H1 (cell line): Measurements from ENCODE around the gene MCM3. TPM values are rescaled to one million over a fixed set of nuclear protein-coding genes. Genes with fewer than 3 reads are reported as not detected.

ENCODE experiments used
- CTCF ChIA-PET: fragments of 300-600 bp; sonication (Branson Sonifier 250); formaldehyde crosslinking; loops from one replicate; lab custom pipeline; 2021; ENCODE audit not compliant: partially characterized antibody; lab: Charles Lee
- POLR2A ChIA-PET: fragments of 300-600 bp; sonication (Branson Sonifier 250); formaldehyde crosslinking; loops from one replicate; lab custom pipeline; 2021; ENCODE audit warnings: inconsistent platforms; ENCODE audit not compliant: partially characterized antibody; lab: Charles Lee
- DNase-seq, 2 experiments: peaks; one replicate each; pipeline versions ENCODE4 v3.0.0 to v3.0.0-alpha.2; 2010 to 2022; ENCODE audit warnings: low spot score in 2 of 2, low read depth in 1 of 2, mixed read lengths in 1 of 2
- FAIRE-seq: peaks from 2 replicates; lab custom pipeline; 2011; peaks lifted over from hg19 to GRCh38; lab: Jason Lieb, UNC
- H2AFZ ChIP-seq: 2 replicates; pipeline ENCODE4 v1.8.1; 2012; ENCODE audit warnings: low read length, inconsistent platforms
- H2AK5ac ChIP-seq: 2 replicates; pipeline ENCODE4 v1.6.1; 2013; ENCODE audit warnings: low read depth, low read length
- H2BK120ac ChIP-seq: replicated peaks from 2 replicates; pipeline ENCODE3; 2013; ENCODE audit warnings: low read depth, low read length, inconsistent platforms
- H2BK12ac ChIP-seq: 2 replicates; pipeline ENCODE4 v1.6.1; 2013; ENCODE audit warnings: low read depth, low read length
- H2BK15ac ChIP-seq: 2 replicates; pipeline ENCODE4 v1.6.1; 2013; ENCODE audit warnings: low read length
- H2BK20ac ChIP-seq: 2 replicates; pipeline ENCODE4 v1.6.1; 2013; ENCODE audit warnings: low read length
- H2BK5ac ChIP-seq: 2 replicates; pipeline ENCODE4 v1.6.1; 2013; ENCODE audit warnings: low read depth, low read length
- H3K14ac ChIP-seq: 2 replicates; pipeline ENCODE4 v1.6.1; 2013; ENCODE audit warnings: inconsistent platforms; ENCODE audit not compliant: insufficient read length
- H3K18ac ChIP-seq: 2 replicates; pipeline ENCODE4 v1.6.1; 2013; ENCODE audit warnings: low read length; ENCODE audit errors: extremely low read depth
- H3K23ac ChIP-seq: 2 replicates; pipeline ENCODE4 v1.6.1; 2013; ENCODE audit warnings: inconsistent platforms; ENCODE audit not compliant: insufficient read length
- H3K23me2 ChIP-seq: 2 replicates; pipeline ENCODE4 v1.6.1; 2013; ENCODE audit warnings: low read depth, low read length
- H3K27ac ChIP-seq: 2 replicates; pipeline ENCODE4 v1.6.1; 2011; ENCODE audit warnings: low read depth, low read length, inconsistent platforms
- H3K27me3 ChIP-seq, 4 experiments: replicated peaks in 1 of 4; 1 replicate in 1 of 4; 2 replicates in 3 of 4; pipeline versions ENCODE4 v1.6.1 to v1.8.1; 2011 to 2013; ENCODE audit warnings: low read length in 3 of 4, mild to moderate bottlenecking in 3 of 4, inconsistent platforms in 2 of 4, mixed read lengths in 2 of 4, moderate library complexity in 1 of 4; ENCODE audit not compliant: control insufficient read depth in 3 of 4, insufficient read depth in 3 of 4; ENCODE audit errors: extremely low read depth in 1 of 4
- H3K36me3 ChIP-seq, 4 experiments: 2 replicates each; pipeline versions ENCODE4 v1.6.1 to v1.8.1; 2011 to 2013; ENCODE audit warnings: mild to moderate bottlenecking in 4 of 4, low read length in 3 of 4, moderate library complexity in 2 of 4, control low read depth in 1 of 4, inconsistent platforms in 1 of 4; ENCODE audit not compliant: insufficient read depth in 4 of 4, control insufficient read depth in 2 of 4
- H3K4ac ChIP-seq: replicated peaks from 2 replicates; pipeline ENCODE3; 2013; ENCODE audit warnings: low read length, low read depth, mixed read lengths, inconsistent platforms; ENCODE audit not compliant: insufficient read length
- H3K4me1 ChIP-seq, 4 experiments: replicated peaks in 1 of 4; 1 replicate in 1 of 4; 2 replicates in 3 of 4; pipeline versions ENCODE4 v1.6.1 to v1.8.1; 2011 to 2013; ENCODE audit warnings: low read length in 3 of 4, inconsistent platforms in 2 of 4, mixed read lengths in 1 of 4; ENCODE audit not compliant: insufficient read depth in 4 of 4, control insufficient read depth in 3 of 4
- H3K4me2 ChIP-seq, 2 experiments: 2 replicates each; pipeline versions ENCODE4 v1.6.1 to v1.8.1; 2011 to 2013; ENCODE audit warnings: low read depth in 2 of 2, low read length in 2 of 2, control low read depth in 1 of 2, inconsistent platforms in 1 of 2, mild to moderate bottlenecking in 1 of 2; ENCODE audit not compliant: insufficient read depth in 1 of 2
- H3K4me3 ChIP-seq, 4 experiments: fragments of 200-600, 300-600 bp in 1 of 4; sonication (generic), shearing (Covaris generic), sonication (Bioruptor Twin) in 1 of 4; 2 replicates each; pipeline versions ENCODE4 v1.5.1 to v1.8.1; 2011 to 2016; ENCODE audit warnings: low read length in 4 of 4, low read depth in 3 of 4, control low read depth in 2 of 4, inconsistent platforms in 2 of 4, mild to moderate bottlenecking in 2 of 4, mixed read lengths in 1 of 4, moderate library complexity in 1 of 4; ENCODE audit not compliant: insufficient read depth in 2 of 4; ENCODE audit errors: extremely low read depth in 1 of 4
- H3K56ac ChIP-seq: replicated peaks from 2 replicates; pipeline ENCODE3; 2013; ENCODE audit warnings: low read depth, mild to moderate bottlenecking, mixed read lengths, low read length, inconsistent platforms; ENCODE audit not compliant: insufficient read length
- H3K79me1 ChIP-seq: 2 replicates; pipeline ENCODE4 v1.6.1; 2013; ENCODE audit warnings: low read depth, low read length, control low read depth
- H3K79me2 ChIP-seq, 2 experiments: 2 replicates each; pipeline versions ENCODE4 v1.6.1 to v1.8.1; 2012 to 2013; ENCODE audit warnings: low read length in 2 of 2, mild to moderate bottlenecking in 2 of 2, inconsistent platforms in 1 of 2; ENCODE audit not compliant: insufficient read depth in 2 of 2, control insufficient read depth in 1 of 2
- H3K9ac ChIP-seq, 4 experiments: replicated peaks in 1 of 4; 1 replicate in 1 of 4; 2 replicates in 3 of 4; pipeline versions ENCODE4 v1.6.1 to v1.8.1; 2011 to 2013; ENCODE audit warnings: low read depth in 3 of 4, low read length in 3 of 4, control low read depth in 2 of 4, mild to moderate bottlenecking in 2 of 4, moderate library complexity in 2 of 4, inconsistent platforms in 1 of 4; ENCODE audit errors: extremely low read depth in 1 of 4
- H3K9me3 ChIP-seq, 2 experiments: 2 replicates each; pipeline versions ENCODE4 v1.6.1 to v1.8.1; 2012 to 2013; ENCODE audit warnings: mild to moderate bottlenecking in 2 of 2, moderate library complexity in 2 of 2, control low read depth in 1 of 2, inconsistent platforms in 1 of 2, low read depth in 1 of 2, low read length in 1 of 2, mixed read lengths in 1 of 2; ENCODE audit not compliant: insufficient read depth in 2 of 2
- H4K20me1 ChIP-seq, 2 experiments: replicated peaks in 1 of 2; 2 replicates each; pipeline versions ENCODE3 to v1.8.1; 2011 to 2013; ENCODE audit warnings: inconsistent platforms in 2 of 2, low read length in 2 of 2, mild to moderate bottlenecking in 1 of 2; ENCODE audit not compliant: insufficient read depth in 2 of 2, control insufficient read depth in 1 of 2
- H4K5ac ChIP-seq: 2 replicates; pipeline ENCODE4 v1.6.1; 2013; ENCODE audit warnings: low read length, low read depth, mixed read lengths, inconsistent platforms; ENCODE audit not compliant: insufficient read length
- H4K8ac ChIP-seq: 2 replicates; pipeline ENCODE4 v1.8.0; 2013; ENCODE audit warnings: mild to moderate bottlenecking, moderate library complexity, low read length, inconsistent platforms; ENCODE audit not compliant: insufficient read depth; ENCODE audit errors: extremely low read depth
- H4K91ac ChIP-seq: replicated peaks from 2 replicates; pipeline ENCODE3; 2013; ENCODE audit warnings: low read length, mixed read lengths, inconsistent platforms; ENCODE audit not compliant: insufficient read length
- E2F6 ChIP-seq: IDR thresholded peaks from 2 replicates; pipeline ENCODE4 v1.6.1; 2012; ENCODE audit warnings: inconsistent platforms
- KDM5A ChIP-seq: fragments of 200-600 bp; IDR thresholded peaks from 2 replicates; pipeline ENCODE4 v1.7.1; 2012; ENCODE audit warnings: mild to moderate bottlenecking, low read length, inconsistent platforms, mixed read lengths
- NANOG ChIP-seq: IDR thresholded peaks from 2 replicates; pipeline ENCODE4 v1.6.1; 2011; ENCODE audit warnings: low read length, low read depth, mild to moderate bottlenecking, inconsistent platforms; ENCODE audit not compliant: insufficient read depth, poor library complexity, severe bottlenecking
- RFX5 ChIP-seq: IDR thresholded peaks from 2 replicates; pipeline ENCODE4 v1.6.1; 2011; ENCODE audit warnings: low read depth, low read length, improper control_type of control experiment, borderline replicate concordance
- SUZ12 ChIP-seq: fragments of 200-600 bp; sonication (generic); IDR thresholded peaks from 2 replicates; pipeline ENCODE4 v1.6.1; 2012; ENCODE audit warnings: mild to moderate bottlenecking, inconsistent platforms, low read length, moderate library complexity, mixed read lengths
- WGBS, 2 experiments: shearing (Covaris generic) in 1 of 2; methylation state at CpG; one replicate each; pipeline versions ENCODE4 v1.1.6 to v1.1.7; 2013 to 2015; ENCODE audit warnings: low lambda C conversion rate in 2 of 2, mixed read lengths in 2 of 2, inconsistent platforms in 1 of 2, low coverage in 1 of 2, missing lambda C conversion rate in 1 of 2; ENCODE audit not compliant: insufficient replicate concordance in 2 of 2, insufficient coverage in 1 of 2, insufficient read length in 1 of 2; ENCODE audit errors: extremely low coverage in 1 of 2, missing lambda C conversion rate in 1 of 2; 5-methylcytosine and 5-hydroxymethylcytosine counted together
- polyA plus RNA-seq, 7 experiments: library from polyadenylated mRNA; depleted of rRNA in 3 of 7; stranded (reverse) in 5 of 7; unstranded in 2 of 7; fragments of >200 nt in 5 of 7; fragments of 200-250 nt in 2 of 7; gene quantifications; 1 replicate in 5 of 7; 2 replicates in 1 of 7; 4 replicates in 1 of 7; pipeline versions ENCODE4 v1.2.1 to v1.2.3, GENCODE V29; 2011 to 2013; ENCODE audit warnings: missing spikeins in 2 of 7, mixed read lengths in 2 of 7
- total RNA-seq: library from RNA; stranded (reverse); fragmentation: NEBNext Ultra II Directional; extraction: Animal tissue kit (Norgen Biotek cat#: 25700); gene quantifications from 2 replicates; pipeline ENCODE4 v1.2.1, GENCODE V29; 2021

MCM3 gene
- total and polyA plus RNA-seq, 2 of the 8 experiments (the other 6 are each of a cell fraction or from before 2014, with no cell fraction given), result 275 to 293 TPM

- ChIA-PET POLR2A (no interaction called here), CTCF (interaction anchor here (3.6 kb wide), 1 partner anchor 36 kb away, joined by 15 read pairs; no protein-coding TSS in a partner anchor)
- H3K4me3 ChIP-seq, result no peak overlapping the region
- FAIRE-seq, result no peak
- H2BK120ac ChIP-seq, result no peak overlapping the region
- no peaks in the 10 kb centered on the region for H3K36me3 ChIP-seq
- no peak overlapping the region for H4K5ac ChIP-seq
- no peak overlapping the region for H3K14ac ChIP-seq
- no peak overlapping the region for H2BK15ac ChIP-seq
- WGBS, 2 experiments, result 86% methylated on average over 1 of the region's 1 CpG; no CpG with 5 or more reads in 1 of the 2 experiments
- H4K91ac ChIP-seq, result no peak overlapping the region
- H2BK5ac ChIP-seq, result no peak overlapping the region
- no peaks in the 10 kb centered on the region for H3K79me1 ChIP-seq
- H2AFZ ChIP-seq, result no peak overlapping the region
- no peaks in the 10 kb centered on the region for H3K9me3 ChIP-seq
- no peak overlapping the region for H2BK20ac ChIP-seq
- H2AK5ac ChIP-seq, result no peak overlapping the region
- H3K4ac ChIP-seq, result no peak overlapping the region
- no peaks in the 10 kb centered on the region for H3K79me2 ChIP-seq
- no peak overlapping the region for H3K23ac ChIP-seq
- no peak overlapping the region for H3K9ac ChIP-seq
- H2BK12ac ChIP-seq, result no peak overlapping the region
- no peak overlapping the region for H4K8ac ChIP-seq
- no peaks in the 10 kb centered on the region for H3K4me1 ChIP-seq
- no peaks in the 10 kb centered on the region for H4K20me1 ChIP-seq
- no peak overlapping the region for H3K4me2 ChIP-seq
- no peak overlapping the region for H3K27ac ChIP-seq
- H3K27me3 ChIP-seq, result no peaks in the 10 kb centered on the region
- no peak for DNase-seq
- no peaks in the 10 kb centered on the region for H3K23me2 ChIP-seq
- no peak overlapping the region for H3K18ac ChIP-seq
- no peak overlapping the region for H3K56ac ChIP-seq
- no peak for TF ChIP-seq KDM5A
- no peak for TF ChIP-seq E2F6
- TF ChIP-seq RFX5, result no peak
- TF ChIP-seq SUZ12, result no peak
- no peak for TF ChIP-seq NANOG
- TF ChIP-seq, all 59 proteins: peak for 0
Measured at GRCh38 chr6:52227495-52227894, 57.0 kb downstream of the MCM3 start.
